Hypothalamus (tissue), 51 donors: ENCODE data around the gene ATP6V1G2.
A peak's percentile ranks its signal among the peaks of the same experiment; 100 is the strongest.

Source experiments
- DNase-seq, 51 donors: peaks; one replicate each; lab custom pipeline; 2025; lab: John Stamatoyannopoulos, UW

ATP6V1G2 gene

GRCh38 chr6:31557443-31558317, 11.3 kb upstream of the ATP6V1G2 start:
- no peak for DNase-seq

GRCh38 chr6:31556307-31556706, 9.9 kb upstream of the ATP6V1G2 start:
- no peak for DNase-seq

- peak in 16 of 51 donors; percentile 7 to 41 (median 16) for DNase-seq
Measured at GRCh38 chr6:31551371-31551770, 5.0 kb upstream of the ATP6V1G2 start.

GRCh38 chr6:31548544-31548873, 2.1 kb upstream of the ATP6V1G2 start:
- DNase-seq = no peak

GRCh38 chr6:31547727-31548543, 1.5 kb upstream of the ATP6V1G2 start:
- peak in 4 of 51 donors; percentile 1 to 10 (median 4) for DNase-seq

GRCh38 chr6:31546958-31547726, 734 bp upstream of the ATP6V1G2 start, which contains the start of gene NFKBIL1:
Gene NFKBIL1 (plus strand): TSS chr6:31547608. CDS start chr6:31547695, 87 bp downstream.
- DNase-seq = peak in 50 of 51 donors; percentile 56 to 98 (median 92)

- no peak for DNase-seq
Measured at GRCh38 chr6:31545291-31545690, 1.1 kb downstream of the ATP6V1G2 start.

GRCh38 chr6:31544676-31545075, 1.7 kb downstream of the ATP6V1G2 start:
- DNase-seq = no peak

- DNase-seq = no peak
Measured at GRCh38 chr6:31543639-31544038, 2.8 kb downstream of the ATP6V1G2 start.

- peak in 50 of 51 donors; percentile 72 to 98 (median 92) for DNase-seq
Measured at GRCh38 chr6:31541658-31542521, 4.5 kb downstream of the ATP6V1G2 start, which contains the start of gene DDX39B. Gene DDX39B (minus strand): TSS chr6:31542003. CDS start chr6:31540532, 1,471 bp downstream.

- DNase-seq = peak in 7 of 51 donors; percentile 12 to 69 (median 31)
Measured at GRCh38 chr6:31541059-31541657, 5.2 kb downstream of the ATP6V1G2 start.

- DNase-seq = no peak
Measured at GRCh38 chr6:31540640-31541039, 5.8 kb downstream of the ATP6V1G2 start.

- DNase-seq = no peak
Measured at GRCh38 chr6:31538805-31539400, 7.5 kb downstream of the ATP6V1G2 start.

- no peak for DNase-seq
Measured at GRCh38 chr6:31535538-31536324, 10.7 kb downstream of the ATP6V1G2 start.

- DNase-seq = no peak
Measured at GRCh38 chr6:31534521-31535040, 11.8 kb downstream of the ATP6V1G2 start.

GRCh38 chr6:31534011-31534410, 12.4 kb downstream of the ATP6V1G2 start:
- DNase-seq = no peak

GRCh38 chr6:31533455-31533841, 13.0 kb downstream of the ATP6V1G2 start:
- DNase-seq = no peak
